K562 (cell line): ENCODE data around the gene SLC11A1. TPM values are rescaled to one million over a fixed set of nuclear protein-coding genes. Genes with fewer than 3 reads are reported as not detected.

ENCODE experiments used
- ATAC-seq: fragments of 200-7000 bp; cut with Tn5 transposase; 3 replicates; pipeline ENCODE4 v1.9.1; 2020; ENCODE audit warnings: moderate library complexity
- BruUV-seq: library from RNA; stranded (reverse); fragments of 400-500 nt; replicated peaks from 2 replicates; lab custom pipeline; 2021; lab: Mats Ljungman, UMichigan
- CTCF ChIA-PET: fragments of 300-600 bp; formaldehyde crosslinking; extraction: SDS; loops from one replicate; lab custom pipeline; 2021; ENCODE audit warnings: low intra/inter-chr PET ratio; lab: Yijun Ruan, JAX
- POLR2A ChIA-PET: fragments of 300-600, 350-650 bp; sonication (Branson Sonifier 250); formaldehyde crosslinking; extraction: SDS; loops from one replicate; lab custom pipeline; 2021; ENCODE audit warnings: antibody characterized with exemption, inconsistent platforms; lab: Yijun Ruan, JAX
- DNase-seq, 4 experiments: peaks; one replicate each; pipeline versions ENCODE4 v3.0.0 to v3.0.0-alpha.2; 2011 to 2018; ENCODE audit warnings: low spot score in 3 of 4, mixed read lengths in 3 of 4; ENCODE audit errors: extremely low read depth in 1 of 4
- FAIRE-seq: peaks from 2 replicates; lab custom pipeline; 2011; peaks lifted over from hg19 to GRCh38; lab: Jason Lieb, UNC
- H2AFZ ChIP-seq: 2 replicates; pipeline ENCODE4 v1.6.0; 2011; ENCODE audit warnings: low read depth, low read length, control low read depth, inconsistent platforms
- H3K27ac ChIP-seq: fragments of 200-600 bp; 3 replicates; pipeline ENCODE4 v1.8.0; 2011; ENCODE audit warnings: low read depth, mild to moderate bottlenecking, control low read depth, inconsistent platforms, low read length, moderate library complexity, mixed read lengths; ENCODE audit errors: extremely low read depth
- H3K27me3 ChIP-seq, 2 experiments: fragments of 300-600 bp in 1 of 2; 2 replicates in 1 of 2; 3 replicates in 1 of 2; pipeline versions ENCODE4 v1.6.0 to v1.8.0; 2011; ENCODE audit warnings: inconsistent platforms in 2 of 2, low read length in 2 of 2, mild to moderate bottlenecking in 1 of 2, mixed read lengths in 1 of 2, moderate library complexity in 1 of 2; ENCODE audit not compliant: control insufficient read depth in 2 of 2, insufficient read depth in 2 of 2
- H3K36me3 ChIP-seq: fragments of 300-600 bp; 3 replicates; pipeline ENCODE4 v1.8.0; 2011; ENCODE audit warnings: mild to moderate bottlenecking, low read length, inconsistent platforms; ENCODE audit not compliant: control insufficient read depth, insufficient read depth
- H3K4me1 ChIP-seq, 2 experiments: fragments of 200-600 bp in 1 of 2; replicated peaks in 1 of 2; 2 replicates in 1 of 2; 3 replicates in 1 of 2; pipeline versions ENCODE4 v1.5.1 to v1.8.0; 2011; ENCODE audit warnings: inconsistent platforms in 2 of 2, low read length in 2 of 2, mild to moderate bottlenecking in 1 of 2, mixed read lengths in 1 of 2, moderate library complexity in 1 of 2; ENCODE audit not compliant: control insufficient read depth in 2 of 2, insufficient read depth in 2 of 2
- H3K4me2 ChIP-seq: 2 replicates; pipeline ENCODE4 v1.6.1; 2011; ENCODE audit warnings: low read length, control low read depth, inconsistent platforms, mixed read lengths; ENCODE audit not compliant: insufficient read depth
- H3K4me3 ChIP-seq: fragments of 200-600 bp; sonication (generic), shearing (Covaris generic); 2 replicates; pipeline ENCODE4 v1.5.1; 2016; ENCODE audit warnings: control low read depth, inconsistent platforms
- H3K79me2 ChIP-seq: fragments of 200-600 bp; 3 replicates; pipeline ENCODE4 v1.8.0; 2011; ENCODE audit warnings: low read length, inconsistent platforms; ENCODE audit not compliant: control insufficient read depth, insufficient read depth
- H3K9ac ChIP-seq, 2 experiments: 2 replicates each; pipeline versions ENCODE4 v1.6.0 to v1.6.1; 2011; ENCODE audit warnings: low read depth in 2 of 2, low read length in 2 of 2, control low read depth in 1 of 2, inconsistent platforms in 1 of 2, mild to moderate bottlenecking in 1 of 2, mixed read lengths in 1 of 2; ENCODE audit not compliant: insufficient read depth in 1 of 2
- H3K9me1 ChIP-seq: one replicate; pipeline ENCODE4 v1.6.0; 2011; ENCODE audit warnings: inconsistent platforms, mild to moderate bottlenecking, low read length, moderate library complexity; ENCODE audit not compliant: control insufficient read depth, insufficient read depth
- H3K9me3 ChIP-seq: replicated peaks from 2 replicates; pipeline ENCODE4 v1.5.1; 2011; ENCODE audit warnings: low read depth, low read length, inconsistent platforms; ENCODE audit not compliant: control insufficient read depth, insufficient read depth
- H4K20me1 ChIP-seq: replicated peaks from 2 replicates; pipeline ENCODE4 v1.6.1; 2011; ENCODE audit warnings: low read length, inconsistent platforms, mixed read lengths; ENCODE audit not compliant: control insufficient read depth, insufficient read depth
- FOSL1 ChIP-seq: fragments of 200-800 bp; sonication (Bioruptor generic); conservative IDR thresholded peaks from 2 replicates; pipeline ENCODE4 v1.6.1; 2016; ENCODE audit warnings: missing genetic modification characterization, missing compliant biosample characterization
- MTA3 ChIP-seq: fragments of 450-650 bp; formaldehyde crosslinking; IDR thresholded peaks from 2 replicates; pipeline ENCODE4 v1.6.1; 2017; ENCODE audit warnings: mild to moderate bottlenecking, borderline replicate concordance
- POU5F1 ChIP-seq: fragments of 150-350 bp; IDR thresholded peaks from 2 replicates; pipeline ENCODE4 v1.6.1; 2014; ENCODE audit warnings: borderline replicate concordance, low read length, low read depth, mild to moderate bottlenecking; ENCODE audit not compliant: partially characterized antibody
- PRMT5 ChIP-seq: sonication (generic); formaldehyde crosslinking; IDR thresholded peaks from 2 replicates; pipeline ENCODE4 v1.5.0; 2020; ENCODE audit warnings: missing genetic modification reagents
- PTTG1 ChIP-seq: fragments of 450-650 bp; IDR thresholded peaks from 2 replicates; pipeline ENCODE4 v1.6.1; 2016; ENCODE audit warnings: low read depth, mild to moderate bottlenecking, missing genetic modification characterization, missing compliant biosample characterization
- RHOXF2B ChIP-seq: fragments of 250-450 bp; sonication (Bioruptor Pico); conservative IDR thresholded peaks from 2 replicates; pipeline ENCODE4 v1.5.1; 2021
- SRF ChIP-seq, 2 experiments: fragments of 250-450, 450-650 bp in 1 of 2; sonication (Bioruptor Pico) in 1 of 2; sonication (generic) in 1 of 2; formaldehyde crosslinking; IDR thresholded peaks; 2 replicates each; pipeline versions ENCODE4 v1.5.0 to v1.5.1; 2020 to 2022; ENCODE audit warnings: mild to moderate bottlenecking in 1 of 2, missing genetic modification reagents in 1 of 2
- ZNF655 ChIP-seq: fragments of 250-450 bp; sonication (Bioruptor Pico); IDR thresholded peaks from 2 replicates; pipeline ENCODE4 v1.5.0; 2021
- ZNF668 ChIP-seq: fragments of 250-450 bp; sonication (Bioruptor Pico); IDR thresholded peaks from 2 replicates; pipeline ENCODE4 v1.8.0; 2022; ENCODE audit warnings: mild to moderate bottlenecking, inconsistent platforms
- ZNF740 ChIP-seq, 3 experiments: fragments of 200-800 bp in 1 of 3; sonication (Bioruptor generic) in 1 of 3; sonication (generic) in 1 of 3; formaldehyde crosslinking in 1 of 3; IDR thresholded peaks; 2 replicates each; pipeline versions ENCODE4 v1.6.1 to v1.8.0; 2016 to 2022; ENCODE audit warnings: mild to moderate bottlenecking in 2 of 3, missing compliant biosample characterization in 2 of 3, missing genetic modification characterization in 2 of 3, missing genetic modification reagents in 1 of 3
- WGBS: fragments of 100-300 bp; shearing (Covaris generic); methylation state at CpG from one replicate; pipeline ENCODE4 v1.1.6; 2016; ENCODE audit warnings: low coverage, mixed read lengths; ENCODE audit not compliant: insufficient coverage; ENCODE audit errors: missing lambda C conversion rate; 5-methylcytosine and 5-hydroxymethylcytosine counted together
- in situ Hi-C: fragments of 300-500 bp; cut with MboI; formaldehyde crosslinking; loops from 4 replicates; pipeline ENCODE4 v1.15.0; 2018; ENCODE audit warnings: inconsistent platforms, mixed read lengths
- intact Hi-C: fragments of 100-400 bp; cut with micrococcal nuclease; formaldehyde crosslinking; loops from 2 replicates; pipeline ENCODE4 v1.14.2; 2022
- polyA plus RNA-seq, 8 experiments: library from polyadenylated mRNA; depleted of rRNA in 4 of 8; stranded (reverse) in 5 of 8; unstranded in 3 of 8; fragments of >200 nt; fragmentation: Nextera tagmentation in 2 of 8; fragmentation: Illumina TruSeq in 1 of 8; extraction: Ambion mirVana in 2 of 8; extraction: Trizol in 1 of 8; gene quantifications; 2 replicates each; pipeline versions ENCODE4 v1.2.1 to v1.2.3, GENCODE V29; 2011 to 2014; ENCODE audit warnings: inconsistent platforms in 1 of 8, missing spikeins in 1 of 8
- total RNA-seq, 7 experiments: library from RNA; depleted of rRNA in 6 of 7; stranded (reverse); fragments of >200 nt in 6 of 7; fragmentation: Illumina TruSeq in 2 of 7; extraction: Trizol in 2 of 7; gene quantifications; 2 replicates each; pipeline versions ENCODE4 v1.2.1 to v1.2.3, GENCODE V29; 2011 to 2021; ENCODE audit warnings: low replicate concordance in 1 of 7

The SLC11A1 gene
- total and polyA plus RNA-seq, 9 of the 15 experiments (the other 6 are each of a cell fraction or from before 2014, with no cell fraction given): 0.35 to 1.6 (median 0.65) TPM

GRCh38 chr2:218418321-218418716 is 36.2 kb downstream of the SLC11A1 start:
- no peak for DNase-seq
- in situ Hi-C loops (no loop called here), intact Hi-C loops (no loop called here)
- Histone ChIP-seq H3K4me3 (no peak overlapping the region), H3K4me1 (peaks cover 34 to 48% of the 10 kb centered on the region in 2 experiments; a peak in 4 of 5 replicates), H3K9me3 (no peaks in the 10 kb centered on the region), H3K27me3 (no peaks in the 10 kb centered on the region), H3K27ac (no peak overlapping the region), H3K9ac (peak overlapping the region in 1 of 2 experiments; percentile 64; a peak in 1 of 4 replicates), H3K79me2 (no peaks in the 10 kb centered on the region), H3K4me2 (no peak overlapping the region), H3K9me1 (no peaks in the 10 kb centered on the region), H3K36me3 (no peaks in the 10 kb centered on the region), H2AFZ (no peak overlapping the region), H4K20me1 (no peaks in the 10 kb centered on the region)
- TF ChIP-seq ZNF668 (CRISPR knock-in tag) (no peak), PTTG1 (no peak), POU5F1 (no peak), MTA3 (no peak)
- FAIRE-seq: no peak
- 40% methylated on average over 1 of the region's 5 CpGs for WGBS
- ChIA-PET CTCF (interaction anchor here (0.6 kb wide), 1 partner anchor 45 kb away, joined by 3 read pairs; no protein-coding TSS in a partner anchor), POLR2A (no interaction called here)
- BruUV-seq: no TSS peak
- ATAC-seq: no peak

GRCh38 chr2:218418717-218419458 is 36.8 kb downstream of the SLC11A1 start, which contains the start of gene VIL1:
VIL1 (plus strand) TSS chr2:218419123; CDS start chr2:218423779, 4,656 bp downstream.
- Histone ChIP-seq H3K4me2 (no peak within 1 kb of the TSS), H3K4me1 (peaks cover 37 to 53% of the 10 kb centered on the region in 2 experiments; a peak in 4 of 5 replicates), H3K9ac (peak within 1 kb of the TSS in 1 of 2 experiments; percentile 83; a peak in 2 of 4 replicates), H3K9me1 (no peaks in the 10 kb centered on the region), H4K20me1 (no peaks in the 10 kb centered on the region), H3K36me3 (no peaks in the 10 kb centered on the region), H3K27me3 (no peaks in the 10 kb centered on the region), H3K9me3 (no peaks in the 10 kb centered on the region), H3K4me3 (no peak within 1 kb of the TSS), H2AFZ (peak within 1 kb of the TSS; percentile 63), H3K27ac (no peak within 1 kb of the TSS; the same call in 2 of the 3 replicates), H3K79me2 (no peaks in the 10 kb centered on the region)
- POLR2A ChIA-PET: interaction anchor here (1.3 kb wide), 1 partner anchor 9 kb away, joined by 4 read pairs; no protein-coding TSS in a partner anchor
- FAIRE-seq (no peak), DNase-seq (peak in 1 of 4 experiments; percentile 23), ATAC-seq (peak; percentile 20; the same call in 2 of the 3 replicates)
- CTCF ChIA-PET: interaction anchor here (0.6 kb wide), 1 partner anchor 45 kb away, joined by 3 read pairs; no protein-coding TSS in a partner anchor
- 51% methylated on average over 7 of the region's 9 CpGs for WGBS
- no TSS peak for BruUV-seq
- TF ChIP-seq ZNF655 (no peak), SRF (CRISPR knock-in tag; IDR thresholded peaks at IDR 0.05) (peak in 1 of 2 experiments; percentile 85; a peak in 2 of 4 replicates), RHOXF2B (CRISPR knock-in tag) (no peak), ZNF740 (CRISPR knock-in tag; IDR thresholded peaks at IDR 0.05) (0 out of 2 replicates have a peak, but pooled peaks have one; percentile 29), ZNF740 (tag; IDR thresholded peaks at IDR 0.05) (no peak), FOSL1 (no peak), PRMT5 (CRISPR knock-in tag) (no peak)
- in situ Hi-C loops (no loop called here), intact Hi-C loops (no loop called here)
